D721Med (cell line): ENCODE data around the gene PDE8A.
"Not testable (repeated sequence)": the region's sequence is repeated elsewhere in the genome, so short reads cannot be mapped to it uniquely, and the experiment has no call there.

Experiments
- DNase-seq: peaks from one replicate; pipeline ENCODE4 v3.0.0; 2011; ENCODE audit warnings: low spot score; ENCODE audit not compliant: insufficient read length
- FAIRE-seq: peaks from 2 replicates; lab custom pipeline; 2011; peaks lifted over from hg19 to GRCh38; lab: Jason Lieb, UNC
- CTCF ChIP-seq: IDR thresholded peaks from 2 replicates; pipeline ENCODE4 v1.5.1; 2012; ENCODE audit warnings: mild to moderate bottlenecking, control low read depth; ENCODE audit not compliant: insufficient read depth; ENCODE audit errors: missing control alignments

Gene PDE8A

GRCh38 chr15:84991014-84991712 lies 9.5 kb downstream of the PDE8A start:
- TF ChIP-seq CTCF = no peak
- FAIRE-seq (no peak), DNase-seq (no peak)

- TF ChIP-seq CTCF = no peak
- FAIRE-seq = no peak
- no peak for DNase-seq
Observed at GRCh38 chr15:84992157-84992944, 10.7 kb downstream of the PDE8A start.

DNA sequence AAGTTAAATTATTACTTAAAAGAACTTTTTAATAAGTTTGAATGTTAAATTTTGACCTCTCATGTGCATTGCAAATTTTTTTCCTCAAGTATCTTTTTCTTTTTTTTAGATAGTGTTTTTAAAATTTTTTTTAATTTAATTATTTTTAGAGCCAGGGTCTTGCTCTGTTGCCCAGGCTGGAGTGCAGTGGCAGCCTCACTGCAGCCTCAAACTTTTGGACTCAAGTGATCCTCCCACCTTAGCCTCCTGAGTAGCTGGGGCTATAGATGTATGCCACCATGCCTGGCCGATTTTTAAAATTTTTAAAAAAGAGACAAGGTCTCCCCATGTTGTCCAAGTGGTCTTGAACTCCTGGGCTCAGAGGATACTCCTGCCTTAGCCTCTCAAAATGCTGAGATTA lies 14.4 kb downstream of the PDE8A start:
- no peak for FAIRE-seq
- DNase-seq = no peak
- TF ChIP-seq CTCF = no peak

- not testable (repeated sequence) for FAIRE-seq, DNase-seq
Observed at GRCh38 chr15:84996714-84997113, 15.1 kb downstream of the PDE8A start.

DNA sequence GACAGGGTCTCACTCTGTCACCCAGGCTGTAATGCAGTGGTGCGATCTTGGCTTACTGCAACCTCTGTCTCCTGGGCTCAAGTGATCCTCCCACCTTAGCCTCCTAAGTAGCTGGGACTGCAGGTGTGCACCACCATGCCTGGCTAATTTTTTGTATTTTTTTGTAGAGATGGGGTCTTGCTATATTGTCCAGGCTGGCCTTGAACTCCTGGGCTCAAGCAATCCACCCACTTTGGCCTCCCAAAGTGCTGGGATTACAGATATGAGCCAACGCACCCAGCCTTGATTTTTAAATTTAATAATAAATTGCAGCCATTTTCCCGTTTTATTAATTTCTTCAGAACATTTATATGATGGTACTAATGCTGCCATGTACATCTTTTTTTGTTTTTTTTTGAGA lies 15.6 kb downstream of the PDE8A start:
- not testable (repeated sequence) for DNase-seq, FAIRE-seq

DNA sequence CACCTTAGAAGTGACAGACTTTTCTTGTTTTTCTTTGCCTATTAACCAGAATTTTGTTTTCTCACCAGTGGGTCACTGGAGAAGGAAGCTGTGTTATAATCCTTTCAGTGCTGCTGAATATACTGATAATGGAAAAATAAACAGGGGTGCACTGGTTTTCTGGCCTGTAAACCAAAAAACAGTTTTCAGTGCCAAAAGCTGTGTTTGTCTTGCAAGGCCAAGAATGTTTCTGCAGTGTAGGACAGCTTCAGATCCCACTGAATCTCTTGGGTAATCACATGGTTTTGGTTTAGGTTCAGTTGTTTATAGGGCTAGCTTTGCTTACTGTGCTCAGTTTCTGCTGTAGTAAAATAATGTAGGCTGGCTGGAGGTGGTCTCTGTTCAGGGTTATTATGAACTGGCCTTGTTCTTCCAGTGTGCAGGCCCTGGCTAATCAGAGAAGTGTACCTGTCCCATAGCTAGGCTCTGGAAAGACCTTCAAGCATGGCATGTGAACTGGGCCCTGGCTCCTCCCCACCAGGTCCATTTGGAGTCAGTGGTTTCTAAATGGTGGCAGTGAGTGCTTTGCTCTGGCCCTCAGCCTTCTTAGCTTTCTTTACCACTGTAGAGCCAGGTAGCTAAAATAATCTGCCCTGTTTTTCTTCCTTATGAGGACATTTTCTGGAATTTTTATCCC lies 18.7 kb downstream of the PDE8A start:
- DNase-seq (no peak), FAIRE-seq (no peak)
- TF ChIP-seq CTCF = no peak

GRCh38 chr15:85000937-85001336 lies 19.3 kb downstream of the PDE8A start:
- no peak for TF ChIP-seq CTCF
- no peak for FAIRE-seq
- no peak for DNase-seq

GRCh38 chr15:85002517-85002916 lies 20.9 kb downstream of the PDE8A start:
- FAIRE-seq = no peak
- no peak for TF ChIP-seq CTCF
- DNase-seq = no peak
